Esophagus squamous epithelium (tissue), 5 donors: ENCODE results near the gene WWC1. TPM values are rescaled to one million over a fixed set of nuclear protein-coding genes. Genes with fewer than 3 reads are reported as not detected.

ENCODE experiments used
- DNase-seq: peaks from one replicate; lab custom pipeline; 2025; lab: John Stamatoyannopoulos, UW
- H3K27ac ChIP-seq, 4 donors: fragments of 200-600 bp; sonication (generic); one replicate each; pipeline ENCODE4 v1.5.1; 2016 to 2019; ENCODE audit warnings: mild to moderate bottlenecking in 1 of 4
- H3K27me3 ChIP-seq, 4 donors: fragments of 200-600 bp; sonication (generic); 1 replicate in 3 of 4; 2 replicates in 1 of 4; pipeline versions ENCODE4 v1.5.1 to v1.6.0; 2017 to 2021; ENCODE audit warnings: antibody characterized with exemption in 1 of 4
- H3K36me3 ChIP-seq, 3 donors: fragments of 200-600 bp; sonication (generic); one replicate each; pipeline ENCODE4 v1.5.1; 2016 to 2019
- H3K4me1 ChIP-seq, 3 donors: fragments of 200-600 bp; sonication (generic); one replicate each; pipeline ENCODE4 v1.5.1; 2017 to 2019
- H3K4me3 ChIP-seq, 4 donors: fragments of 200-600 bp; sonication (generic); 1 replicate in 3 of 4; 2 replicates in 1 of 4; pipeline ENCODE4 v1.5.1; 2016 to 2019; ENCODE audit warnings: mild to moderate bottlenecking in 2 of 4, moderate library complexity in 1 of 4
- H3K9me3 ChIP-seq, 3 donors: fragments of 200-600 bp; sonication (generic); one replicate each; pipeline ENCODE4 v1.5.1; 2016 to 2019
- POLR2A ChIP-seq, 4 donors: fragments of 450-650 bp; IDR thresholded peaks; one replicate each; pipeline ENCODE4 v1.6.1; 2017; ENCODE audit warnings: antibody characterized with exemption in 4 of 4, mild to moderate bottlenecking in 4 of 4, moderate library complexity in 3 of 4
- WGBS, 2 donors: methylation state at CpG; one replicate each; pipeline ENCODE4 v1.1.5; 2018; 5-methylcytosine and 5-hydroxymethylcytosine counted together
- intact Hi-C: fragments of 100-400 bp; cut with DNase I; formaldehyde crosslinking; loops from one replicate; pipeline ENCODE4 v1.15.0; 2022
- total RNA-seq, 4 donors: library from RNA; depleted of rRNA; stranded (reverse); fragments of >200 nt; gene quantifications; one replicate each; pipeline ENCODE4 v1.1.0, GENCODE V29; 2016
- TF ChIP-seq, protein P1 (sequence below), 6 experiments: fragments of 450-650 bp in 4 of 6; fragments of 200-600 bp in 2 of 6; sonication (generic) in 2 of 6; IDR thresholded peaks; one replicate each; pipeline ENCODE4 v1.5.1; 2016 to 2019; ENCODE audit warnings: antibody characterized with exemption in 6 of 6, mild to moderate bottlenecking in 4 of 6, moderate library complexity in 4 of 6
- donor health status: DM: yes; HTN: yes; CAD: no.

The WWC1 gene
- total RNA-seq, 4 donors from 2014 or later: 14.4 to 25.0 (median 16.1) TPM

DNA sequence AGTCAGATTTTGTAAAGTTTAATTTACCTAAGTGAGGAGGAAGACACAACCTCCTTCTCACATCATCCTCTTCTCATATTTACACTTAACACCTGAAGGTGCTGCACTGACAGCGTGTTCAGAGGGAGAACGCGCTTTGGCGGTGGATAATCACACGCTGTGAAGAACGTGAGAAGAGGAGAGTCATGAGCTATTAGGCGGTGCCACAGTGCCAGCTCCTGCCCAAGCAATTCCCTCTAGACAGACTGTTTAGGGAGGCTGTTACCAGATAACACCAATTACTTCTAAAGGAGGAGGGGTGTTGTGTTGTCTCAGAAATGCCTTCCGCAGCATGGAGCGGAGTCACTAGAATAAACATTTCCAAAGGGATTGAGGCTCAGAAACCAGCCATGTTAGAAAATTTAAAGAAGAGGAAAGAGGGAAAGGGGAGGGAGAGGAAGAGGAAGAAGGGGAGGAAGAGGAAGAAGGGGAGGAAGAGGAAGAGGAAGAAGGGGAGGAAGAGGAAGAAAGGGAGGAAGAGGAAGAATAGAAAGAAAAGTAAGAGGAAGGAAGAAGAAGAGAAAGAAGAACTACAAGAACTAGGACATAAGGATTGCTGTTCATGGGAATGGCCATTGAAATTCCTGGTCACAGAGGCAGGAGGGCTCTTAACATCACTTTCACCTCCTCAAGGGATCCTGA, 37.3 kb upstream of the WWC1 start:
- WGBS, 2 donors: 85 to 94% methylated on average over 9 of the region's 9 CpGs
- Histone ChIP-seq H3K4me3 (no peak overlapping the region), H3K4me1 (no peaks in the 10 kb centered on the region), H3K27me3 (no peaks in the 10 kb centered on the region), H3K27ac (no peak overlapping the region), H3K36me3 (no peaks in the 10 kb centered on the region), H3K9me3 (no peaks in the 10 kb centered on the region)
- intact Hi-C loops: no loop called here
- TF ChIP-seq POLR2A (IDR thresholded peaks at IDR 0.05): no peak
- TF ChIP-seq, protein P1, sequence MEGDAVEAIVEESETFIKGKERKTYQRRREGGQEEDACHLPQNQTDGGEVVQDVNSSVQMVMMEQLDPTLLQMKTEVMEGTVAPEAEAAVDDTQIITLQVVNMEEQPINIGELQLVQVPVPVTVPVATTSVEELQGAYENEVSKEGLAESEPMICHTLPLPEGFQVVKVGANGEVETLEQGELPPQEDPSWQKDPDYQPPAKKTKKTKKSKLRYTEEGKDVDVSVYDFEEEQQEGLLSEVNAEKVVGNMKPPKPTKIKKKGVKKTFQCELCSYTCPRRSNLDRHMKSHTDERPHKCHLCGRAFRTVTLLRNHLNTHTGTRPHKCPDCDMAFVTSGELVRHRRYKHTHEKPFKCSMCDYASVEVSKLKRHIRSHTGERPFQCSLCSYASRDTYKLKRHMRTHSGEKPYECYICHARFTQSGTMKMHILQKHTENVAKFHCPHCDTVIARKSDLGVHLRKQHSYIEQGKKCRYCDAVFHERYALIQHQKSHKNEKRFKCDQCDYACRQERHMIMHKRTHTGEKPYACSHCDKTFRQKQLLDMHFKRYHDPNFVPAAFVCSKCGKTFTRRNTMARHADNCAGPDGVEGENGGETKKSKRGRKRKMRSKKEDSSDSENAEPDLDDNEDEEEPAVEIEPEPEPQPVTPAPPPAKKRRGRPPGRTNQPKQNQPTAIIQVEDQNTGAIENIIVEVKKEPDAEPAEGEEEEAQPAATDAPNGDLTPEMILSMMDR (IDR thresholded peaks at IDR 0.05): no peak
- DNase-seq: no peak

DNA sequence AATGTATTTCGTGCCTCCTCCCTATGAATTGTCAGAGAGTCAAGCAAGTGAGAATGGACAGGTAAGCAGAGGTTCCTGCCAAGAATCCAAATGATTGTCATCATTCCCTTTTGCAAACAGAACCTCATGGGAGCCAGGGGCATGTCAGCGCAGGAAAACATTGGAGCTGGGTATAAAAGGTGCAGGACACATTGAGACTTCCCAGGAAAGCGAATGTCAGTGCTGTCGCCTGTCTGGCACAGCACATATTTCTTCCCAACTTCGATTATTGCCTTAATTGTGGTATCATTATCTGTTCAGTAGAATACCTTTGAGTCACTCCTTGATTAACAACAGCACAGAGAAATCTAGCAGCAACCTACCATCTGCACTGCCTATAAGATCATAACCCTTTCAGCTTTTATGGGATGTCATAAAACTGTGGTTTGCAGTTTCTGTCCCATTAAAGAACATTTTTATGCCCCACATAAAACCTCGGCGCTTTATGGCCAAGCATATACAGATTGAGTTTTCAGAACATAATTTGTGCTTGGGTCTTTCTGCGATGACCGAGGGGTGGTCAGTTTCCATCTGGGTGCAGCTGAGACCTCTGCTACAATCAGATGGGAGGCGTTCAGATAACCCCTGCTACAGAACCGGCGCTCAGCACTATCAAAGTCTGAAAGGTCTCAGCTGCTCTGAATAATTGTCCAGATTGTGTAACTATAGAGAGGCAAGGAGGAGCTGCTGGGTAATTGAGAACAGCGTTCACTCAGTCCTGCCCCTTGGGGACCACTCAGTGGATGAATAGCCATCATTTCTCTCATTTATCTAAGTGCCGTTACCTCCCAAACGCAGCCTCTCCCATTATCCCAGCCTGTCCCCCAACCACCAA, 30.9 kb upstream of the WWC1 start:
- H3K9me3 ChIP-seq: no peaks in the 10 kb centered on the region
- intact Hi-C loops: no loop called here
- no peak overlapping the region for H3K27ac ChIP-seq
- TF ChIP-seq POLR2A (IDR thresholded peaks at IDR 0.05): no peak
- TF ChIP-seq, protein P1 (IDR thresholded peaks at IDR 0.05): no peak
- no peaks in the 10 kb centered on the region for H3K36me3 ChIP-seq
- DNase-seq: no peak
- WGBS, 2 donors: 80 to 85% methylated on average over 13 to 15 of the region's 15 CpGs
- H3K4me3 ChIP-seq: no peak overlapping the region
- no peaks in the 10 kb centered on the region for H3K27me3 ChIP-seq
- no peaks in the 10 kb centered on the region for H3K4me1 ChIP-seq

DNA sequence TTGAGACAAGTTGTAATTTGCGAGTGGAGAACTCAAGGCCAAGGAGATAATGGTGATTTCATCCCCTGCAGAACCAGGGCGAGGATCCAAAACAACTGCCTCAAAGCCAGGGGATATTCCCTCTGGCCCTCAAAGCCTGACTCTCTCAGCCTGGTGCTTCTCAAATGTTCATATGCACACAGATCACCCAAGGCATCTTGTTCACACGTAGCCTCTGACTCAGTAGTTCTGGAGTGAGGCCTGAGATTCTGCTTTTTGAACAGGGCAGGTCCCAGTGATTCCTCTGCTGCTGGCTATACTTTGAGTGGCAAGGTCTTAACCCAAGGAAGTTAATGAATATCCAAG, 30.2 kb upstream of the WWC1 start:
- H3K4me1 ChIP-seq: no peaks in the 10 kb centered on the region
- no peak overlapping the region for H3K27ac ChIP-seq

DNA sequence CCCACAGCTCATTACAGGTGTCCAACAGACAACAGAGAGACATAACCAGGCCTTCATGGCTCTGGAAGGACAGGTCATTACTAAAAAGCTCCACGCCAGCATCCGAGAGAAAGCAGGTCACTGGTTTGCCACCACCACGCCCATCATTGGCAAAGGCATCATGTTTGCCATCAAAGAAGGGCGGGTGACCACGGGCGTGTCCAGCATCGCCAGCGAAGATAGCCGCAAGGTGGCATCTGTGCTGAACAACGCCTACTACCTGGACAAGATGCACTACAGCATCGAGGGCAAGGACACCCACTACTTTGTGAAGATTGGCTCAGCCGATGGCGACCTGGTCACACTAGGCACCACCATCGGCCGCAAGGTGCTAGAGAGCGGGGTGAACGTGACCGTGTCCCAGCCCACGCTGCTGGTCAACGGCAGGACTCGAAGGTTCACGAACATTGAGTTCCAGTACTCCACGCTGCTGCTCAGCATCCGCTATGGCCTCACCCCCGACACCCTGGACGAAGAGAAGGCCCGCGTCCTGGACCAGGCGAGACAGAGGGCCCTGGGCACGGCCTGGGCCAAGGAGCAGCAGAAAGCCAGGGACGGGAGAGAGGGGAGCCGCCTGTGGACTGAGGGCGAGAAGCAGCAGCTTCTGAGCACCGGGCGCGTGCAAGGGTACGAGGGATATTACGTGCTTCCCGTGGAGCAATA, 29.3 kb upstream of the WWC1 start:
- Histone ChIP-seq H3K36me3 (no peaks in the 10 kb centered on the region), H3K9me3 (no peaks in the 10 kb centered on the region), H3K4me3 (no peak overlapping the region), H3K27me3 (no peaks in the 10 kb centered on the region), H3K27ac (no peak overlapping the region), H3K4me1 (no peaks in the 10 kb centered on the region)
- TF ChIP-seq, protein P1 (IDR thresholded peaks at IDR 0.05): no peak
- TF ChIP-seq POLR2A (IDR thresholded peaks at IDR 0.05): no peak
- no peak for DNase-seq
- intact Hi-C loops: no loop called here
- 88 to 91% methylated on average over 12 to 21 of the region's 39 CpGs for WGBS, 2 donors

More for the DNA sequence above, 30.2 kb upstream of the WWC1 start:
- WGBS, 2 donors: 52 to 53% methylated on average over 3 of the region's 3 CpGs
- Histone ChIP-seq H3K4me3 (no peak overlapping the region), H3K27me3 (no peaks in the 10 kb centered on the region), H3K9me3 (no peaks in the 10 kb centered on the region), H3K36me3 (no peaks in the 10 kb centered on the region)
- TF ChIP-seq, protein P1 (IDR thresholded peaks at IDR 0.05): no peak
- no peak for TF ChIP-seq POLR2A (IDR thresholded peaks at IDR 0.05)
- intact Hi-C loops: no loop called here
- DNase-seq: no peak
